ENCODE data around the gene FGF2.

FGF2 gene

DNA sequence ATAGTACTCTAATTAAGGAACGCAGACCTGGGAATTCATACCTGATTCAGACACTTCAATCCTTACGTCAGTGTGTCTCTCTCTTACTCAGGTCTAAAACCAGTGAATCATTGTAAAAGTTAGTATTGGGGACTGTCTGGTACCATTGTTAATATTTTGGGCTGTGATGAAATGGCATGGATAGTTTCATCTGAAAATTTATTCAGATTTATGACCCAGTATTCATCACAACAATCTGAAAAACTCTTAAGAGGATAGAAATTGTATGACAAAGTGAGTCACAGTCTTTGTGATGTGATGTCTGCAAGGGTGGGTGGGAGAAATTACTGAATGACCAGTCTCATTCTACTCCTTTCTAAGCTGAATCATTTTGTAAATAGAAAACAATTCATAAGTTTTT lies 10.3 kb downstream of the FGF2 start:
- Histone ChIP-seq H3K4me2 (ENCODE audit: low read length) (no peak overlapping the region), H3F3A (ENCODE audit: control insufficient read depth, insufficient read depth) (no peaks in the 10 kb centered on the region), H3K4me1 (ENCODE audit: control insufficient read depth, low read length) (no peaks in the 10 kb centered on the region)

DNA sequence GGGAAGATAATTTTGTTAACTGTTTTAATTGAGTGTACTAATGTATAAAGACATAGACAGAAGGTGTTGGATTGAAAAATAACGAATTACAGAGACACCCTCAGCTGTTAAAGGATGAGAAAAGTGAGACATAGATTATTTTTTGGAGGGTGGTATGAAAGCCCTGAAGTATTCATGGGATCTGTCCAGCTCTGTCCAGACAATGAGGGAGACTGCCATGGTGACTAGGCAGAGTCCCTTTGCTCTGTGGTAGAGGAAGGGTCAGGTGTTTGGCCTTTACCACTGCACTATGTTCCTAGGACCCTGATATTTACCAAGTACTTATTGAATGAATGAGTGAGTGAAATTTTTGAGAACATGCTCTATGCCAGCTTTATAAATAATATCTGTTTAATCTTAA lies 11.4 kb downstream of the FGF2 start:
- Histone ChIP-seq H3K36me3 (ENCODE audit: control insufficient read depth, low read length) (no peaks in the 10 kb centered on the region), H4K20me1 (ENCODE audit: control insufficient read depth, insufficient read depth, low read depth, low read length) (no peaks in the 10 kb centered on the region), H3K9me2 (replicated peaks; ENCODE audit: control insufficient read depth, low read length) (no peaks in the 10 kb centered on the region), H3K4me3 (ENCODE audit: low read length) (no peak overlapping the region), H3K4me1 (ENCODE audit: control insufficient read depth, low read length) (no peaks in the 10 kb centered on the region), H3K79me2 (ENCODE audit: control insufficient read depth, low read length) (no peaks in the 10 kb centered on the region), H3K4me2 (ENCODE audit: low read length) (no peak overlapping the region), H3F3A (ENCODE audit: control insufficient read depth, insufficient read depth) (no peaks in the 10 kb centered on the region), H3K27ac (ENCODE audit: low read depth, low read length) (no peak overlapping the region), H3K9me3 (ENCODE audit: control insufficient read depth, insufficient read depth, low read length) (no peaks in the 10 kb centered on the region), H3K27me3 (ENCODE audit: control insufficient read depth, low read length) (no peaks in the 10 kb centered on the region)
- TF ChIP-seq, protein P1, sequence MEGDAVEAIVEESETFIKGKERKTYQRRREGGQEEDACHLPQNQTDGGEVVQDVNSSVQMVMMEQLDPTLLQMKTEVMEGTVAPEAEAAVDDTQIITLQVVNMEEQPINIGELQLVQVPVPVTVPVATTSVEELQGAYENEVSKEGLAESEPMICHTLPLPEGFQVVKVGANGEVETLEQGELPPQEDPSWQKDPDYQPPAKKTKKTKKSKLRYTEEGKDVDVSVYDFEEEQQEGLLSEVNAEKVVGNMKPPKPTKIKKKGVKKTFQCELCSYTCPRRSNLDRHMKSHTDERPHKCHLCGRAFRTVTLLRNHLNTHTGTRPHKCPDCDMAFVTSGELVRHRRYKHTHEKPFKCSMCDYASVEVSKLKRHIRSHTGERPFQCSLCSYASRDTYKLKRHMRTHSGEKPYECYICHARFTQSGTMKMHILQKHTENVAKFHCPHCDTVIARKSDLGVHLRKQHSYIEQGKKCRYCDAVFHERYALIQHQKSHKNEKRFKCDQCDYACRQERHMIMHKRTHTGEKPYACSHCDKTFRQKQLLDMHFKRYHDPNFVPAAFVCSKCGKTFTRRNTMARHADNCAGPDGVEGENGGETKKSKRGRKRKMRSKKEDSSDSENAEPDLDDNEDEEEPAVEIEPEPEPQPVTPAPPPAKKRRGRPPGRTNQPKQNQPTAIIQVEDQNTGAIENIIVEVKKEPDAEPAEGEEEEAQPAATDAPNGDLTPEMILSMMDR (IDR thresholded peaks at IDR 0.05; ENCODE audit: low read depth, low read length, poor library complexity, severe bottlenecking), result no peak
- no peak for TF ChIP-seq EZH2phosphoT487 (IDR thresholded peaks at IDR 0.05; ENCODE audit: borderline replicate concordance, low read length)

More for the DNA sequence above, 10.3 kb downstream of the FGF2 start:
- Histone ChIP-seq H3K9me2 (replicated peaks; ENCODE audit: control insufficient read depth, low read length) (no peaks in the 10 kb centered on the region), H3K27me3 (ENCODE audit: control insufficient read depth, low read length) (no peaks in the 10 kb centered on the region), H4K20me1 (ENCODE audit: control insufficient read depth, insufficient read depth, low read depth, low read length) (no peaks in the 10 kb centered on the region), H3K79me2 (ENCODE audit: control insufficient read depth, low read length) (no peaks in the 10 kb centered on the region), H3K36me3 (ENCODE audit: control insufficient read depth, low read length) (no peaks in the 10 kb centered on the region), H3K4me3 (ENCODE audit: low read length) (no peak overlapping the region), H3K9me3 (ENCODE audit: control insufficient read depth, insufficient read depth, low read length) (no peaks in the 10 kb centered on the region), H3K27ac (ENCODE audit: low read depth, low read length) (no peak overlapping the region)
- TF ChIP-seq, protein P1 (IDR thresholded peaks at IDR 0.05; ENCODE audit: low read depth, low read length, poor library complexity, severe bottlenecking), result no peak
- no peak for TF ChIP-seq EZH2phosphoT487 (IDR thresholded peaks at IDR 0.05; ENCODE audit: borderline replicate concordance, low read length)

DNA sequence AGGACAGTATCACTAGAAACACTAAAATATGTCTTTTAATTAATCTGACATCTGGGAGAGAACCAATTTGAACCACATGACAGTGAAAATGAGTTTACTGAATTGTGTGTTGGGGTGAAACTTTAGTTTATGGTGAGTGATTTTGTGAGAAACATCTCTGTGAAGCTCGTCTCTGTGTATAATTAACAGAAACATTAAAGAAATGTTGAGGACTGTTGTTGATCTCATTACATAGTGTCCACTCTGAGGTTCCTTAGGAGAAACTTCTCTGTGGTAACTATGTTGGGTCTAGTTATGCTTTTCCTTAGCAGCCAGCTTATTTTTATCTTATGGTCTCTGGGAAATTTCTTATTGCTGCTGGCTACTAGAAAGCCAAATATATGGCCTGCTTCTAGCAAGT lies 15.8 kb downstream of the FGF2 start:
- TF ChIP-seq, protein P1 (IDR thresholded peaks at IDR 0.05; ENCODE audit: low read depth, low read length, poor library complexity, severe bottlenecking), result no peak
- no peak for TF ChIP-seq EZH2phosphoT487 (IDR thresholded peaks at IDR 0.05; ENCODE audit: borderline replicate concordance, low read length)
- no peaks in the 10 kb centered on the region for H3K9me3 ChIP-seq (ENCODE audit: control insufficient read depth, insufficient read depth, low read length)
- H3K36me3 ChIP-seq (ENCODE audit: control insufficient read depth, low read length), result no peaks in the 10 kb centered on the region
- H3F3A ChIP-seq (ENCODE audit: control insufficient read depth, insufficient read depth), result no peaks in the 10 kb centered on the region
- H3K9me2 ChIP-seq (replicated peaks; ENCODE audit: control insufficient read depth, low read length), result no peaks in the 10 kb centered on the region
- H3K79me2 ChIP-seq (ENCODE audit: control insufficient read depth, low read length), result no peaks in the 10 kb centered on the region
- no peak overlapping the region for H3K27ac ChIP-seq (ENCODE audit: low read depth, low read length)
- no peaks in the 10 kb centered on the region for H3K27me3 ChIP-seq (ENCODE audit: control insufficient read depth, low read length)
- no peak overlapping the region for H3K4me3 ChIP-seq (ENCODE audit: low read length)
- H3K4me2 ChIP-seq (ENCODE audit: low read length), result no peak overlapping the region
- peaks cover 3% of the 10 kb centered on the region; the same call in 1 of the 2 replicates for H3K4me1 ChIP-seq (ENCODE audit: control insufficient read depth, low read length)
- H4K20me1 ChIP-seq (ENCODE audit: control insufficient read depth, insufficient read depth, low read depth, low read length), result no peaks in the 10 kb centered on the region

All from DOHH2 (cell line).